SK-N-SH treated with all-trans-retinoic acid at 6 μM for 48 hours (cell line): Measurements from ENCODE around the gene SDC1.

Experiments
- ATAC-seq: fragments of 200-7000 bp; cut with Tn5 transposase; 3 replicates; pipeline ENCODE4 v1.9.1; 2020; ENCODE audit warnings: mild to moderate bottlenecking, moderate library complexity
- ARNTL ChIP-seq: fragments of 450-650 bp; formaldehyde crosslinking; IDR thresholded peaks from 2 replicates; pipeline ENCODE4 v1.5.0; 2020; ENCODE audit warnings: low read depth, mild to moderate bottlenecking, moderate library complexity, borderline replicate concordance
- BACH2 ChIP-seq: fragments of 250-450 bp; sonication (Bioruptor Pico); IDR thresholded peaks from 2 replicates; pipeline ENCODE4 v1.9.0; 2021; ENCODE audit warnings: mild to moderate bottlenecking, borderline replicate concordance
- CREB5 ChIP-seq: fragments of 250-450 bp; sonication (Bioruptor Pico); IDR thresholded peaks from 2 replicates; pipeline ENCODE4 v1.5.1; 2020; ENCODE audit warnings: low read depth, mild to moderate bottlenecking, moderate library complexity
- CSDC2 ChIP-seq: fragments of 250-450 bp; sonication (Bioruptor Pico); IDR thresholded peaks from 2 replicates; pipeline ENCODE4 v1.5.0; 2020; ENCODE audit warnings: mild to moderate bottlenecking, moderate library complexity
- CSRNP3 ChIP-seq: fragments of 250-450 bp; sonication (Bioruptor Pico); IDR thresholded peaks from 2 replicates; pipeline ENCODE4 v1.5.1; 2021; ENCODE audit warnings: mild to moderate bottlenecking, moderate library complexity
- ESRRG ChIP-seq: fragments of 250-450 bp; sonication (Bioruptor Pico); IDR thresholded peaks from 2 replicates; pipeline ENCODE4 v1.6.1; 2021; ENCODE audit warnings: mild to moderate bottlenecking
- GLIS3 ChIP-seq: fragments of 250-450 bp; sonication (Bioruptor Pico); IDR thresholded peaks from 2 replicates; pipeline ENCODE4 v1.5.0; 2020; ENCODE audit warnings: mild to moderate bottlenecking, moderate library complexity
- ISL1 ChIP-seq: fragments of 250-450 bp; sonication (Bioruptor Pico); IDR thresholded peaks from 2 replicates; pipeline ENCODE4 v2.1.2; 2022; ENCODE audit warnings: mild to moderate bottlenecking, moderate library complexity
- OSR1 ChIP-seq: fragments of 250-450 bp; sonication (Bioruptor Pico); IDR thresholded peaks from 2 replicates; pipeline ENCODE4 v1.8.0; 2022; ENCODE audit warnings: moderate library complexity, mild to moderate bottlenecking, inconsistent platforms
- PATZ1 ChIP-seq: fragments of 250-450 bp; sonication (Bioruptor Pico); IDR thresholded peaks from 2 replicates; pipeline ENCODE4 v1.8.0; 2020; ENCODE audit warnings: mild to moderate bottlenecking, moderate library complexity, borderline replicate concordance
- POU6F1 ChIP-seq: fragments of 250-450 bp; sonication (Bioruptor Pico); IDR thresholded peaks from 2 replicates; pipeline ENCODE4 v1.8.0; 2021; ENCODE audit warnings: low read depth, mild to moderate bottlenecking, moderate library complexity, borderline replicate concordance
- PPARA ChIP-seq: fragments of 250-450 bp; sonication (Bioruptor Pico); IDR thresholded peaks from 2 replicates; pipeline ENCODE4 v1.5.0; 2020; ENCODE audit warnings: mild to moderate bottlenecking, borderline replicate concordance
- RARB ChIP-seq: fragments of 250-450 bp; sonication (Bioruptor Pico); IDR thresholded peaks from 2 replicates; pipeline ENCODE4 v1.8.0; 2021; ENCODE audit warnings: mild to moderate bottlenecking, moderate library complexity
- SNAI2 ChIP-seq: fragments of 250-450 bp; sonication (Bioruptor Pico); IDR thresholded peaks from 2 replicates; pipeline ENCODE4 v1.5.0; 2020; ENCODE audit warnings: mild to moderate bottlenecking, moderate library complexity
- TCF4 ChIP-seq: fragments of 250-450 bp; sonication (Bioruptor Pico); IDR thresholded peaks from 2 replicates; pipeline ENCODE4 v1.8.0; 2021; ENCODE audit warnings: mild to moderate bottlenecking, moderate library complexity, borderline replicate concordance
- TOX ChIP-seq: fragments of 250-450 bp; sonication (Bioruptor Pico); IDR thresholded peaks from 2 replicates; pipeline ENCODE4 v1.8.0; 2021; ENCODE audit warnings: mild to moderate bottlenecking, moderate library complexity, borderline replicate concordance
- TSHZ2 ChIP-seq: fragments of 250-450 bp; sonication (Bioruptor Pico); IDR thresholded peaks from 2 replicates; pipeline ENCODE4 v1.5.0; 2020; ENCODE audit warnings: mild to moderate bottlenecking, moderate library complexity
- ZC3H10 ChIP-seq: fragments of 250-450 bp; sonication (Bioruptor Pico); IDR thresholded peaks from 2 replicates; pipeline ENCODE4 v1.5.1; 2021; ENCODE audit warnings: mild to moderate bottlenecking, moderate library complexity
- ZFP3 ChIP-seq: fragments of 250-450 bp; sonication (Bioruptor Pico); IDR thresholded peaks from 2 replicates; pipeline ENCODE4 v1.5.0; 2020; ENCODE audit warnings: mild to moderate bottlenecking, moderate library complexity
- ZFP30 ChIP-seq: fragments of 450-650 bp; formaldehyde crosslinking; IDR thresholded peaks from 2 replicates; pipeline ENCODE4 v1.5.0; 2022; ENCODE audit warnings: mild to moderate bottlenecking, moderate library complexity
- ZNF565 ChIP-seq: fragments of 450-650 bp; formaldehyde crosslinking; conservative IDR thresholded peaks from 2 replicates; pipeline ENCODE4 v1.5.0; 2020; ENCODE audit warnings: low read depth, mild to moderate bottlenecking, moderate library complexity
- ZNF70 ChIP-seq: fragments of 450-650 bp; formaldehyde crosslinking; IDR thresholded peaks from 2 replicates; pipeline ENCODE4 v1.5.0; 2020; ENCODE audit warnings: mild to moderate bottlenecking, moderate library complexity
- ZNF8 ChIP-seq: fragments of 450-650 bp; formaldehyde crosslinking; IDR thresholded peaks from 2 replicates; pipeline ENCODE4 v1.5.0; 2020; ENCODE audit warnings: mild to moderate bottlenecking, moderate library complexity

Gene SDC1

GRCh38 chr2:20209373-20210109, 15.4 kb downstream of the SDC1 start:
- ATAC-seq: no peak
- TF ChIP-seq ZFP30 (CRISPR knock-in tag) (no peak), ZNF565 (CRISPR knock-in tag) (no peak), ZNF8 (no peak), GLIS3 (CRISPR knock-in tag) (no peak), BACH2 (no peak), TCF4 (no peak)
- TF ChIP-seq, all 23 proteins: peak for 0

GRCh38 chr2:20208476-20208859, 16.5 kb downstream of the SDC1 start:
- no peak for TF ChIP-seq CSRNP3 (CRISPR knock-in tag)
- TF ChIP-seq TCF4: no peak
- no peak for TF ChIP-seq RARB (CRISPR knock-in tag)
- no peak for TF ChIP-seq SNAI2 (CRISPR knock-in tag)
- TF ChIP-seq CSDC2 (CRISPR knock-in tag): no peak
- no peak for TF ChIP-seq PPARA
- no peak for TF ChIP-seq BACH2
- TF ChIP-seq ARNTL (CRISPR knock-in tag): no peak
- no peak for TF ChIP-seq ZNF565 (CRISPR knock-in tag)
- TF ChIP-seq TSHZ2 (CRISPR knock-in tag): no peak
- no peak for TF ChIP-seq ZFP3 (CRISPR knock-in tag)
- no peak for TF ChIP-seq CREB5 (CRISPR knock-in tag)
- no peak for TF ChIP-seq ZNF70 (CRISPR knock-in tag)
- TF ChIP-seq ESRRG: no peak
- TF ChIP-seq POU6F1 (CRISPR knock-in tag): no peak
- ATAC-seq: no peak

GRCh38 chr2:20207051-20207450, 17.9 kb downstream of the SDC1 start:
- TF ChIP-seq ZNF565 (CRISPR knock-in tag): no peak
- no peak for TF ChIP-seq TCF4
- no peak for TF ChIP-seq GLIS3 (CRISPR knock-in tag)
- TF ChIP-seq ZNF8: no peak
- no peak for TF ChIP-seq CREB5 (CRISPR knock-in tag)
- no peak for TF ChIP-seq POU6F1 (CRISPR knock-in tag)
- no peak for TF ChIP-seq CSRNP3 (CRISPR knock-in tag)
- no peak for TF ChIP-seq ZNF70 (CRISPR knock-in tag)
- no peak for TF ChIP-seq ISL1 (CRISPR knock-in tag)
- no peak for TF ChIP-seq OSR1
- TF ChIP-seq RARB (CRISPR knock-in tag): no peak
- TF ChIP-seq PATZ1 (CRISPR knock-in tag): no peak
- TF ChIP-seq TOX (CRISPR knock-in tag): no peak
- no peak for TF ChIP-seq BACH2
- TF ChIP-seq SNAI2 (CRISPR knock-in tag): no peak
- TF ChIP-seq ZC3H10: no peak
- no peak for TF ChIP-seq ARNTL (CRISPR knock-in tag)
- no peak for TF ChIP-seq ZFP3 (CRISPR knock-in tag)
- no peak for TF ChIP-seq ESRRG
- no peak for TF ChIP-seq ZFP30 (CRISPR knock-in tag)
- ATAC-seq: no peak
